Gastroesophageal sphincter (tissue), 4 donors: Measurements from ENCODE around the gene CALHM1. TPM values are rescaled to one million over a fixed set of nuclear protein-coding genes. Genes with fewer than 3 reads are reported as not detected.

Experiments used
- ATAC-seq: fragments of 150-250 bp; one replicate; pipeline ENCODE4 v1.9.1; 2016; ENCODE audit warnings: mild to moderate bottlenecking, moderate library complexity
- H3K27ac ChIP-seq, 4 donors: fragments of 200-600 bp; sonication (generic) in 3 of 4; 1 replicate in 3 of 4; 2 replicates in 1 of 4; pipeline ENCODE4 v1.5.1; 2016 to 2019
- H3K27me3 ChIP-seq: fragments of 200-600 bp; sonication (generic); one replicate; pipeline ENCODE4 v1.5.1; 2019
- H3K36me3 ChIP-seq, 2 donors: fragments of 200-600 bp; sonication (generic); one replicate each; pipeline ENCODE4 v1.5.1; 2019; ENCODE audit warnings: control low read depth in 1 of 2
- H3K4me1 ChIP-seq, 3 donors: fragments of 200-600 bp; sonication (generic); 1 replicate in 2 of 3; 2 replicates in 1 of 3; pipeline ENCODE4 v1.5.1; 2016 to 2019; ENCODE audit warnings: control low read depth in 2 of 3
- H3K4me3 ChIP-seq, 2 donors: fragments of 200-600 bp; sonication (generic); one replicate each; pipeline ENCODE4 v1.5.1; 2019; ENCODE audit warnings: mild to moderate bottlenecking in 1 of 2, moderate library complexity in 1 of 2
- H3K9me3 ChIP-seq, 3 donors: fragments of 200-600 bp; sonication (generic); one replicate each; pipeline ENCODE4 v1.5.1; 2017 to 2019; ENCODE audit warnings: control low read depth in 2 of 3
- CTCF ChIP-seq, 4 experiments: fragments of 200-600 bp in 2 of 4; fragments of 450-650 bp in 2 of 4; sonication (generic) in 1 of 4; IDR thresholded peaks; one replicate each; pipeline ENCODE4 v1.5.1; 2017 to 2019; ENCODE audit warnings: antibody characterized with exemption in 4 of 4, mild to moderate bottlenecking in 2 of 4, moderate library complexity in 2 of 4
- EP300 ChIP-seq: sonication (generic); formaldehyde crosslinking; IDR thresholded peaks from one replicate; pipeline ENCODE4 v1.6.1; 2017; ENCODE audit warnings: antibody characterized with exemption, mild to moderate bottlenecking
- POLR2A ChIP-seq, 2 donors: fragments of 450-650 bp; IDR thresholded peaks; one replicate each; pipeline ENCODE4 v1.6.1; 2017; ENCODE audit warnings: antibody characterized with exemption in 2 of 2, mild to moderate bottlenecking in 2 of 2, moderate library complexity in 1 of 2
- POLR2AphosphoS5 ChIP-seq: sonication (generic); formaldehyde crosslinking; IDR thresholded peaks from one replicate; pipeline ENCODE4 v1.6.1; 2017; ENCODE audit warnings: antibody characterized with exemption
- WGBS, 2 donors: methylation state at CpG; one replicate each; pipeline ENCODE4 v1.1.5; 2018; ENCODE audit warnings: low coverage in 1 of 2; 5-methylcytosine and 5-hydroxymethylcytosine counted together
- total RNA-seq, 4 donors: library from RNA; depleted of rRNA; stranded (reverse); fragments of >200 nt; gene quantifications; one replicate each; pipeline ENCODE4 v1.1.0, GENCODE V29; 2016

The CALHM1 gene
- total RNA-seq, 4 donors from 2014 or later: not detected

- Histone ChIP-seq H3K9me3 (no peaks in the 10 kb centered on the region), H3K27me3 (peaks cover 4% of the 10 kb centered on the region), H3K27ac (no peak overlapping the region), H3K36me3 (no peaks in the 10 kb centered on the region), H3K4me1 (peaks cover 0 to 14% (median 5%) of the 10 kb centered on the region in 3 donors), H3K4me3 (no peak overlapping the region)
- no peak for ATAC-seq
- no peak for TF ChIP-seq POLR2A (IDR thresholded peaks at IDR 0.05)
- 47 to 100% methylated on average over 2 to 5 of the region's 5 CpGs for WGBS, 2 donors
These were observed 10.5 kb upstream of the CALHM1 start for GRCh38 chr10:103469201-103469600.

GRCh38 chr10:103467406-103467805 is 8.7 kb upstream of the CALHM1 start:
- TF ChIP-seq POLR2A (IDR thresholded peaks at IDR 0.05) (no peak), POLR2AphosphoS5 (no peak), EP300 (no peak), CTCF (IDR thresholded peaks at IDR 0.05) (no peak)
- no peak for ATAC-seq
- WGBS, 2 donors: 83% methylated on average over 7 of the region's 7 CpGs; no CpG with 5 or more reads in 1 of the 2 donors
- H3K4me1 ChIP-seq: peaks cover 0 to 14% (median 5%) of the 10 kb centered on the region in 3 donors
- no peak overlapping the region for H3K27ac ChIP-seq
- H3K4me3 ChIP-seq: no peak overlapping the region
- no peaks in the 10 kb centered on the region for H3K36me3 ChIP-seq
- peaks cover 4% of the 10 kb centered on the region for H3K27me3 ChIP-seq
- no peaks in the 10 kb centered on the region for H3K9me3 ChIP-seq

- Histone ChIP-seq H3K27ac (no peak overlapping the region), H3K36me3 (no peaks in the 10 kb centered on the region), H3K27me3 (peaks cover 4% of the 10 kb centered on the region), H3K4me1 (peaks cover 0 to 9% (median 5%) of the 10 kb centered on the region in 3 donors), H3K9me3 (no peaks in the 10 kb centered on the region), H3K4me3 (no peak overlapping the region)
- ATAC-seq: no peak
- WGBS, 2 donors: 83% methylated on average over 2 to 3 of the region's 3 CpGs
- TF ChIP-seq POLR2A (IDR thresholded peaks at IDR 0.05): no peak
- no peak for TF ChIP-seq CTCF (IDR thresholded peaks at IDR 0.05)
- TF ChIP-seq POLR2AphosphoS5: no peak
- TF ChIP-seq EP300: no peak
These were observed 8.0 kb upstream of the CALHM1 start for GRCh38 chr10:103466734-103467133.

GRCh38 chr10:103465411-103466179 is 6.9 kb upstream of the CALHM1 start:
- no peak for ATAC-seq
- Histone ChIP-seq H3K27ac (no peak overlapping the region), H3K4me1 (no peaks in the 10 kb centered on the region), H3K36me3 (no peaks in the 10 kb centered on the region), H3K9me3 (no peaks in the 10 kb centered on the region), H3K27me3 (no peaks in the 10 kb centered on the region), H3K4me3 (no peak overlapping the region)
- 86 to 93% methylated on average over 6 to 11 of the region's 14 CpGs for WGBS, 2 donors
- TF ChIP-seq CTCF (IDR thresholded peaks at IDR 0.05): no peak
- no peak for TF ChIP-seq EP300
- TF ChIP-seq POLR2AphosphoS5: no peak
- TF ChIP-seq POLR2A (IDR thresholded peaks at IDR 0.05): no peak

GRCh38 chr10:103463499-103463898 is 4.8 kb upstream of the CALHM1 start:
- WGBS, 2 donors: 57 to 63% methylated on average over 3 of the region's 4 CpGs
- Histone ChIP-seq H3K4me3 (no peak overlapping the region), H3K27ac (no peak overlapping the region), H3K4me1 (no peaks in the 10 kb centered on the region), H3K36me3 (no peaks in the 10 kb centered on the region), H3K9me3 (no peaks in the 10 kb centered on the region), H3K27me3 (no peaks in the 10 kb centered on the region)
- no peak for TF ChIP-seq POLR2AphosphoS5
- no peak for TF ChIP-seq POLR2A (IDR thresholded peaks at IDR 0.05)
- TF ChIP-seq EP300: no peak
- no peak for TF ChIP-seq CTCF (IDR thresholded peaks at IDR 0.05)
- no peak for ATAC-seq
